ENCODE measurements around the gene HERC4.
"Not testable (repeated sequence)": the region's sequence is repeated elsewhere in the genome, so short reads cannot be mapped to it uniquely, and the experiment has no call there.

The HERC4 gene

GRCh38 chr10:68043030-68043429, 32.1 kb downstream of the HERC4 start:
- peak; percentile 65 for FAIRE-seq

GRCh38 chr10:68032113-68032512, 43.0 kb downstream of the HERC4 start:
- FAIRE-seq: no peak

GRCh38 chr10:68027429-68027828, 47.7 kb downstream of the HERC4 start:
- FAIRE-seq: no peak

GRCh38 chr10:68023292-68023691, 51.8 kb downstream of the HERC4 start:
- no peak for FAIRE-seq

- FAIRE-seq: not testable (repeated sequence)
Observed at GRCh38 chr10:68022324-68022723, 52.8 kb downstream of the HERC4 start.

GRCh38 chr10:68016519-68016918, 58.6 kb downstream of the HERC4 start:
- FAIRE-seq: not testable (repeated sequence)

- no peak for FAIRE-seq
Observed at GRCh38 chr10:68010426-68010940, 64.6 kb downstream of the HERC4 start.

GRCh38 chr10:68007356-68007755, 67.7 kb downstream of the HERC4 start:
- FAIRE-seq: no peak

- FAIRE-seq: no peak
Observed at GRCh38 chr10:68001539-68001938, 73.5 kb downstream of the HERC4 start.

- no peak for FAIRE-seq
Observed at GRCh38 chr10:68001000-68001399, 74.1 kb downstream of the HERC4 start.

GRCh38 chr10:67990093-67990492, 85.0 kb downstream of the HERC4 start:
- FAIRE-seq: no peak

- no peak for FAIRE-seq
Observed at GRCh38 chr10:67988606-67989005, 86.5 kb downstream of the HERC4 start.

GRCh38 chr10:67982603-67983002, 92.5 kb downstream of the HERC4 start:
- not testable (repeated sequence) for FAIRE-seq

- FAIRE-seq: no peak
Observed at GRCh38 chr10:67978749-67979148, 96.3 kb downstream of the HERC4 start.

GRCh38 chr10:67977251-67977650, 97.8 kb downstream of the HERC4 start:
- FAIRE-seq: no peak

GRCh38 chr10:67976292-67977245, 98.5 kb downstream of the HERC4 start:
- no peak for FAIRE-seq

GRCh38 chr10:67975871-67976270, 99.2 kb downstream of the HERC4 start:
- FAIRE-seq: no peak

- FAIRE-seq: peak; percentile 52
Observed at GRCh38 chr10:67971311-67971710, 103.8 kb downstream of the HERC4 start.

GRCh38 chr10:67969875-67970274, 105.2 kb downstream of the HERC4 start:
- no peak for FAIRE-seq

GRCh38 chr10:67966035-67966434, 109.0 kb downstream of the HERC4 start:
- not testable (repeated sequence) for FAIRE-seq

- no peak for FAIRE-seq
Observed at GRCh38 chr10:67965456-67965855, 109.6 kb downstream of the HERC4 start.

GRCh38 chr10:67959839-67960476, 115.1 kb downstream of the HERC4 start:
- FAIRE-seq: no peak

- FAIRE-seq: no peak
Observed at GRCh38 chr10:67955614-67956013, 119.5 kb downstream of the HERC4 start.

- no peak for FAIRE-seq
Observed at GRCh38 chr10:67943917-67944316, 131.2 kb downstream of the HERC4 start.
